HEK293 (cell line): ENCODE data around the gene PDPK1.
"Not testable (repeated sequence)": the region's sequence is repeated elsewhere in the genome, so short reads cannot be mapped to it uniquely, and the experiment has no call there.

Experiments
- MZF1 ChIP-seq: fragments of 450-650 bp; formaldehyde crosslinking; IDR thresholded peaks from 2 replicates; pipeline ENCODE4 v1.5.1; 2017; ENCODE audit warnings: missing biosample characterization, missing genetic modification characterization, borderline replicate concordance
- SALL2 ChIP-seq: fragments of 450-650 bp; formaldehyde crosslinking; IDR thresholded peaks from 2 replicates; pipeline ENCODE4 v1.5.0; 2017; ENCODE audit warnings: missing biosample characterization, mild to moderate bottlenecking, missing genetic modification characterization, borderline replicate concordance
- YY1 ChIP-seq: fragments of 450-650 bp; formaldehyde crosslinking; IDR thresholded peaks from 2 replicates; pipeline ENCODE4 v1.5.1; 2018; ENCODE audit warnings: missing biosample characterization, missing genetic modification characterization
- ZBTB21 ChIP-seq: fragments of 450-650 bp; formaldehyde crosslinking; IDR thresholded peaks from 2 replicates; pipeline ENCODE4 v1.5.1; 2017; ENCODE audit warnings: missing biosample characterization, missing genetic modification characterization
- ZBTB7A ChIP-seq: fragments of 450-650 bp; formaldehyde crosslinking; IDR thresholded peaks from 2 replicates; pipeline ENCODE4 v1.5.1; 2016; ENCODE audit warnings: low read depth, missing biosample characterization, missing genetic modification characterization
- ZNF155 ChIP-seq: fragments of 450-650 bp; formaldehyde crosslinking; IDR thresholded peaks from 2 replicates; pipeline ENCODE4 v1.5.1; 2016; ENCODE audit warnings: missing biosample characterization, missing genetic modification characterization
- ZNF223 ChIP-seq: fragments of 450-650 bp; formaldehyde crosslinking; IDR thresholded peaks from 2 replicates; pipeline ENCODE4 v1.5.1; 2016; ENCODE audit warnings: missing biosample characterization, missing genetic modification characterization
- ZNF26 ChIP-seq: fragments of 450-650 bp; formaldehyde crosslinking; IDR thresholded peaks from 2 replicates; pipeline ENCODE4 v1.5.1; 2016; ENCODE audit warnings: missing biosample characterization, missing genetic modification characterization
- TF ChIP-seq, protein P1 (sequence below): fragments of 450-650 bp; formaldehyde crosslinking; IDR thresholded peaks from 2 replicates; pipeline ENCODE4 v1.5.1; 2016; ENCODE audit warnings: missing biosample characterization, missing genetic modification characterization
- TF ChIP-seq, protein P2 (sequence below): fragments of 450-650 bp; formaldehyde crosslinking; IDR thresholded peaks from 2 replicates; pipeline ENCODE4 v1.5.1; 2016; ENCODE audit warnings: missing biosample characterization, missing genetic modification characterization
- TF ChIP-seq, protein P3 (sequence below): fragments of 450-650 bp; formaldehyde crosslinking; optimal IDR thresholded peaks from 2 replicates; pipeline ENCODE3; 2016; ENCODE audit warnings: missing biosample characterization, mild to moderate bottlenecking, missing genetic modification characterization

DNA sequence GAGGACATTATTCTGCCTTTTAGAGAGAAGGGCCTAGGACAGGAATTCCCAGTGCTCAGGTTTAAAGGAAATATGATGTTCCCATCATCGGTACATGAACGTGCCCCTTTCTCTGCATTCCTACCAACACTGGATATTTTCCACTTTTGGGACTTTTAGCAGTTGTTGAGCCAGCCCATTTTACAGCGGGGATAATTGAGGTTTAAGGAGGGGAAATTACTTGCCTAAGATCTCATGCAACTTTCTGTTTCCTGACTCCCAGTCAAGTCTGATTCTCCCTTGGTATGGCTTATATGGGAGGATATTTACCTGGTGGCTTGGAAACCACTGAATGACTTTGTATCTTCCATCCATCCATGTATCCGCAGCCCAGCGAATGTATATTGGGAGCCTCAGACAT lies 3.5 kb upstream of the PDPK1 start:
- TF ChIP-seq, protein P1, sequence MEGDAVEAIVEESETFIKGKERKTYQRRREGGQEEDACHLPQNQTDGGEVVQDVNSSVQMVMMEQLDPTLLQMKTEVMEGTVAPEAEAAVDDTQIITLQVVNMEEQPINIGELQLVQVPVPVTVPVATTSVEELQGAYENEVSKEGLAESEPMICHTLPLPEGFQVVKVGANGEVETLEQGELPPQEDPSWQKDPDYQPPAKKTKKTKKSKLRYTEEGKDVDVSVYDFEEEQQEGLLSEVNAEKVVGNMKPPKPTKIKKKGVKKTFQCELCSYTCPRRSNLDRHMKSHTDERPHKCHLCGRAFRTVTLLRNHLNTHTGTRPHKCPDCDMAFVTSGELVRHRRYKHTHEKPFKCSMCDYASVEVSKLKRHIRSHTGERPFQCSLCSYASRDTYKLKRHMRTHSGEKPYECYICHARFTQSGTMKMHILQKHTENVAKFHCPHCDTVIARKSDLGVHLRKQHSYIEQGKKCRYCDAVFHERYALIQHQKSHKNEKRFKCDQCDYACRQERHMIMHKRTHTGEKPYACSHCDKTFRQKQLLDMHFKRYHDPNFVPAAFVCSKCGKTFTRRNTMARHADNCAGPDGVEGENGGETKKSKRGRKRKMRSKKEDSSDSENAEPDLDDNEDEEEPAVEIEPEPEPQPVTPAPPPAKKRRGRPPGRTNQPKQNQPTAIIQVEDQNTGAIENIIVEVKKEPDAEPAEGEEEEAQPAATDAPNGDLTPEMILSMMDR (tag by site-specific recombination), result not testable (repeated sequence)
- not testable (repeated sequence) for TF ChIP-seq ZBTB21 (tag by site-specific recombination); ZNF155 (tag by site-specific recombination); MZF1 (tag by site-specific recombination); YY1 (tag by site-specific recombination); ZBTB7A; ZNF223; SALL2 (tag by site-specific recombination); ZNF26
- TF ChIP-seq, protein P2, sequence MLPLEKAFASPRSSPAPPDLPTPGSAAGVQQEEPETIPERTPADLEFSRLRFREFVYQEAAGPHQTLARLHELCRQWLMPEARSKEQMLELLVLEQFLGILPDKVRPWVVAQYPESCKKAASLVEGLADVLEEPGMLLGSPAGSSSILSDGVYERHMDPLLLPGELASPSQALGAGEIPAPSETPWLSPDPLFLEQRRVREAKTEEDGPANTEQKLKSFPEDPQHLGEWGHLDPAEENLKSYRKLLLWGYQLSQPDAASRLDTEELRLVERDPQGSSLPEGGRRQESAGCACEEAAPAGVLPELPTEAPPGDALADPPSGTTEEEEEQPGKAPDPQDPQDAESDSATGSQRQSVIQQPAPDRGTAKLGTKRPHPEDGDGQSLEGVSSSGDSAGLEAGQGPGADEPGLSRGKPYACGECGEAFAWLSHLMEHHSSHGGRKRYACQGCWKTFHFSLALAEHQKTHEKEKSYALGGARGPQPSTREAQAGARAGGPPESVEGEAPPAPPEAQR (tag by site-specific recombination), result not testable (repeated sequence)
- TF ChIP-seq, protein P3, sequence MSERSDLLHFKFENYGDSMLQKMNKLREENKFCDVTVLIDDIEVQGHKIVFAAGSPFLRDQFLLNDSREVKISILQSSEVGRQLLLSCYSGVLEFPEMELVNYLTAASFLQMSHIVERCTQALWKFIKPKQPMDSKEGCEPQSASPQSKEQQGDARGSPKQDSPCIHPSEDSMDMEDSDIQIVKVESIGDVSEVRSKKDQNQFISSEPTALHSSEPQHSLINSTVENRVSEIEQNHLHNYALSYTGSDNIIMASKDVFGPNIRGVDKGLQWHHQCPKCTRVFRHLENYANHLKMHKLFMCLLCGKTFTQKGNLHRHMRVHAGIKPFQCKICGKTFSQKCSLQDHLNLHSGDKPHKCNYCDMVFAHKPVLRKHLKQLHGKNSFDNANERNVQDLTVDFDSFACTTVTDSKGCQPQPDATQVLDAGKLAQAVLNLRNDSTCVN (tag by site-specific recombination), result not testable (repeated sequence)
